GM19351 (cell line): ENCODE results near the gene ABHD16B.
"Not testable (repeated sequence)": the region's sequence is repeated elsewhere in the genome, so short reads cannot be mapped to it uniquely, and the experiment has no call there.

ENCODE experiments used
- ATAC-seq: cut with Tn5 transposase; IDR thresholded peaks from one replicate; pipeline ENCODE4 v1.9.1; 2021; ENCODE audit warnings: mild to moderate bottlenecking, moderate library complexity; ENCODE audit not compliant: unreplicated experiment

ABHD16B gene

DNA sequence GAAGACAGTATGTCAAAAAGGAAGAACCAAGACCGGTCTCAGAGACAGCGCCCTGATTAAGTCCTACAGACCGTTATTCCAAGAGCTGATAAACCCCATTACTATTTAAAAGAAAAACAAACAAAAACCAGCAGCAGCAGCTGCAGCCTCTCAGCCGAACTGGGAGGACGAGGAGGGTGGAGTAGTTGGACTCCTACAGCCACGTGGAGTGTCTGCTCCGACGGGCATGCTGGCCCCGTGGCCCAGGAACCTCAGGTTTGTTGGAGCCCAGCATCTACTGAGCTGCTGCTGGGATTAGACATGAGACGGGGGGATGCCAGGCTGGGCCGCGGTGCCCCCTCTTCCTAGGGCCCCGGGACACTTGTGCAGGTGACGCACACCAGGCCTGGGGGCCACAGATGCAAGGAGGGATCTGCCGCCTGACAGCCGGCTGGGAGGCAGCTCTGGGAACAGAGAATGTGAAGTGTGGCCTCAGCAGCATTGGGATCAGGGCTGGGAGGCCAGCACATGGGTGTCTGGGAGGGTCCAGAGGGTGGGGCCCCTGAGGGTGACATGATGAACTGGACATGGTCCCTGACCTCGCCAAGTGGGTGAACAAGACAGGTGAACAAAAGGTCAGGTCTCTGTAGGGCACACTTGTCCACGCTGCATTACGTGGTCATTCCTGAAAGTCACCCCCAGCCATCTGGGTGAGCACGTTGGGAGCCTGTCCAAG, 27.4 kb upstream of the ABHD16B start:
- no peak for ATAC-seq

GRCh38 chr20:63834491-63834880, 26.8 kb upstream of the ABHD16B start:
- ATAC-seq: no peak

GRCh38 chr20:63835021-63835858, 26.1 kb upstream of the ABHD16B start:
- ATAC-seq: no peak

- no peak for ATAC-seq
These were observed 24.6 kb upstream of the ABHD16B start for GRCh38 chr20:63836458-63837344.

GRCh38 chr20:63837479-63837878, 23.8 kb upstream of the ABHD16B start:
- no peak for ATAC-seq

GRCh38 chr20:63839620-63840019, 21.7 kb upstream of the ABHD16B start:
- no peak for ATAC-seq

DNA sequence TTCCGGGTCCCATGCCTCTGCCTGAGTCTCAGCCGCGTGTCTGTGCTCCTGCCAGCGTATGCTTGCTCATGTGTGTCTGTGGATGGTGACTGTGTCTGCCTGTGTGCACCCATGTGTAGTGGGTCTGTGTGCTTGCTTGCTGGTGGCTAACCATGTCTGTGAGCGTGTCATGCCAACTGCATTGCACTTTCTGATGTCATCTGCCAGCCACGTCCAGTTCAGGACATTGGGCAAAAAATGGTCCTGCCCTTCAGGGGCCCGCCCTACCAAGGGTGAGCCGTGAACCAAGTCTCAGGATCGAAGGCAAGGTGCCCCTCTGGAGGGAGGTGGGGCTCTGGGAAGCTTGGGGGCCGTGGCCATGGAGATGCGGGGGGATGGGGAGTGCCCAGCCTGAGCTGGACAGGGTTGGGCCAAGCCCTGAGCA, 20.9 kb upstream of the ABHD16B start:
- ATAC-seq: no peak

- ATAC-seq: no peak
These were observed 19.0 kb upstream of the ABHD16B start for GRCh38 chr20:63842258-63842657.

- ATAC-seq: no peak
These were observed 18.1 kb upstream of the ABHD16B start for GRCh38 chr20:63843222-63843621.

GRCh38 chr20:63843778-63844177, 17.5 kb upstream of the ABHD16B start:
- ATAC-seq: no peak

DNA sequence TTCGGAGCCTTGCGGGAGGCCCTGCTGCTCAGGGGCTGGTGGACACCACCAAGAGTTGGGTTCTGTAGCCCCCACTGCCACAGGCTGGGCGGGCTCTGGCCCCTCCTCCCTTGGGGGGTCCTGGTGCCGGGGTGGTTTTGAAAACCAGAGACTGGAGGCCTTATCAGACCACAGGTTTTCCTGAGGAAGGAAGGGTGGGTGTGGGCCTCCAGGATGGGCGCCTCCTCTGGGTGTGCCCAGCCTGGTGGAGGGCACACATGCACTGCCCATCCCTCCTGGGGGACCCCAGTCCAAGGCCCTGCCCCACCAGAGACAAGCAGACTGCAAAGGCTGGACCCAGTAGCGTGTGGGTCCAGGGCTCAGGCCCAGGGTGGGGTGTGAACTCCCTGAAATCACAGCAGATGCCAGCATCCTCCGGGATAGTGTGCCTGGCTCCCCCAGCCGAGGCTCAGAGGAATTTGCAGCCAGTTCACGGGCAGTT, 16.7 kb upstream of the ABHD16B start:
- ATAC-seq: no peak

- ATAC-seq: no peak
These were observed 15.0 kb upstream of the ABHD16B start for GRCh38 chr20:63846128-63846771.

GRCh38 chr20:63846888-63847236, 14.4 kb upstream of the ABHD16B start:
- no peak for ATAC-seq

GRCh38 chr20:63847237-63848002, 13.9 kb upstream of the ABHD16B start:
- ATAC-seq: no peak

- no peak for ATAC-seq
These were observed 13.0 kb upstream of the ABHD16B start for GRCh38 chr20:63848003-63848911.

DNA sequence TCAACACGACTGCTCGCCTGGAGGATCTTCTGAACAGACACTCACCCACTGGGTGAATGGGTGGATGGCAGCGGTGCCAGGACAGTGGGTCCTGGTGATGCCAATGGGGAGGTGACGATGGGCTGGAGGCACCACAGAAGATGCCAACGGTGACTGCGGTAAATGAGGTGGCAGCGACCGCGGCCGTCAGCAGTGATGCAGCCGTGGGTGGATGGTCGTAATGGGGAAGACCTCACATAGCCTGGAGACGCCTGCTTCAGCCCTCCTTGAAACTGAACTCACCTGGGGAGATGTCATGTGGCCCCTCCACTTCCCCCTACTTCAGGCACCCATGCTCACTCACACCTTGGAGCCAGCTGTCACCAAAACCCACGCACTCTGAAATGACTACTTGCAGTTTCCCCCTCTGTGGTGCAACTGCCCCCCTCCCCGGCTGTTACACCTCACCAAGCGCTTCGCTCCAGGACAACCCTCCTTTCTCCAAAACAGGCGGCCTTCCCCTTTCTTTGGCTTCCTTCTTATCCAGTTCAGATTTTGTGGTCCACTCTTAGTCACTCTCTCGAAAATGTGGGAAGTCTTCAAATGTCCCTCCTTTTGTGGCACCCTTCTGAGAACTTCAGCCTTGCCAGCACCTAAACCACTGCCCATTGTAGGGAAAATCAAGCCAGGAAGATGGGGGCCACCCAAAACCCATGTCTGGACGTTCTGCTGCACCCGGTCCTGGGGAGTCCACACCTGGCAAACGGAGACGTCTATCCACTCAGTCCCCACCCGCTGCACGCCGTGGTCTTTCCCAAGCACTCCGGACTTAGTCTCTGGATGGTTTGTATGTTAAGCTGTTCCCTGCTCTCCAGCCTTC, 10.4 kb upstream of the ABHD16B start:
- peak; percentile 78 for ATAC-seq

DNA sequence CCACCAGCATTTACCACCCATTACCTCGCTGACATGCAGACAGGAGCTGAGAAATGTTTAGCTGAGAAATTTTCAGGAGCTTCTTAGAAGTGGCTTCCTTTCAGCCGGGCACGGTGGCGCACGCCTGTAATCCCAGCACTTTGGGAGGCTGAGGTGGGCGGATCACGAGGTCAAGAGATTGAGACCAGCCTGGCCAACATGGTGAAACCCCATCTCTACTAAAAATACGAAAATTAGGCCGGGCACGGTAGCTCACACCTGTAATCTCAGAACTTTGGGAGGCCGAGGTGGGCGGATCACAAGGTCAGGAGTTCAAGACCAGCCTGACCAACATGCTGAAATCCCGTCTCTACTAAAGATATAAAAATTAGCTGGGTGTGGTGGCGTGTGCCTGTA, 9.8 kb upstream of the ABHD16B start:
- not testable (repeated sequence) for ATAC-seq

GRCh38 chr20:63853733-63854068, 7.6 kb upstream of the ABHD16B start:
- not testable (repeated sequence) for ATAC-seq
